GM12878 (cell line): ENCODE results near the gene ANKRD31. TPM values are rescaled to one million over a fixed set of nuclear protein-coding genes. Genes with fewer than 3 reads are reported as not detected.

ENCODE experiments used
- ATAC-seq: fragments of 200-7000 bp; cut with Tn5 transposase; 3 replicates; pipeline ENCODE4 v1.9.1; 2020; ENCODE audit warnings: mild to moderate bottlenecking, moderate library complexity
- BruUV-seq: library from RNA; stranded (reverse); fragments of 400-500 nt; replicated peaks from 2 replicates; lab custom pipeline; 2021; lab: Mats Ljungman, UMichigan
- CTCF ChIA-PET: fragments of 300-600 bp; sonication (Branson Sonifier 250); formaldehyde crosslinking; extraction: SDS; loops from one replicate; lab custom pipeline; 2021; ENCODE audit warnings: inconsistent platforms; lab: Yijun Ruan, JAX
- POLR2A ChIA-PET: fragments of 350-600 bp; formaldehyde crosslinking; extraction: SDS; loops from one replicate; lab custom pipeline; 2021; ENCODE audit warnings: inconsistent platforms; lab: Charles Lee
- RAD21 ChIA-PET: fragments of 300-600 bp; sonication (Branson Sonifier 250); formaldehyde crosslinking; loops from one replicate; lab custom pipeline; 2023; ENCODE audit warnings: antibody characterized with exemption; ENCODE audit not compliant: unreplicated experiment; lab: Charles Lee
- SMC1A ChIA-PET: fragments of 300-600 bp; sonication (Branson Sonifier 250); formaldehyde crosslinking; loops from one replicate; lab custom pipeline; 2023; ENCODE audit not compliant: unreplicated experiment, uncharacterized antibody; lab: Charles Lee
- DNase-seq: peaks from one replicate; pipeline ENCODE4 v3.0.0-alpha.2; 2011; ENCODE audit warnings: low read depth, low spot score
- FAIRE-seq: peaks from 3 replicates; lab custom pipeline; 2011; peaks lifted over from hg19 to GRCh38; lab: Jason Lieb, UNC
- H2AFZ ChIP-seq: 2 replicates; pipeline ENCODE4 v1.6.0; 2011; ENCODE audit warnings: low read depth, low read length, control low read depth; ENCODE audit not compliant: control insufficient read depth
- H3K27ac ChIP-seq: 2 replicates; pipeline ENCODE4 v1.5.1; 2011; ENCODE audit warnings: control low read depth; ENCODE audit not compliant: control insufficient read depth, insufficient read depth
- H3K27me3 ChIP-seq, 2 experiments: replicated peaks in 1 of 2; 2 replicates each; pipeline versions ENCODE4 v1.6.0 to v1.6.1; 2011; ENCODE audit warnings: low read length in 1 of 2; ENCODE audit not compliant: control insufficient read depth in 2 of 2, insufficient read depth in 2 of 2
- H3K36me3 ChIP-seq, 2 experiments: 2 replicates each; pipeline ENCODE4 v1.5.1; 2011; ENCODE audit warnings: low read length in 1 of 2; ENCODE audit not compliant: control insufficient read depth in 2 of 2, insufficient read depth in 2 of 2
- H3K4me1 ChIP-seq: 2 replicates; pipeline ENCODE4 v1.6.1; 2011; ENCODE audit warnings: mild to moderate bottlenecking, low read length, moderate library complexity, mixed read lengths; ENCODE audit not compliant: control insufficient read depth, insufficient read depth
- H3K4me2 ChIP-seq: 2 replicates; pipeline ENCODE4 v1.6.0; 2011; ENCODE audit warnings: control low read depth; ENCODE audit not compliant: control insufficient read depth, insufficient read depth
- H3K4me3 ChIP-seq: fragments of 200-600 bp; sonication (generic); 2 replicates; pipeline ENCODE4 v1.5.1; 2016
- H3K79me2 ChIP-seq: 2 replicates; pipeline ENCODE4 v1.6.0; 2011; ENCODE audit warnings: low read length; ENCODE audit not compliant: control insufficient read depth, insufficient read depth
- H3K9ac ChIP-seq: 2 replicates; pipeline ENCODE4 v1.8.0; 2011; ENCODE audit warnings: low read length, control low read depth, mixed read lengths; ENCODE audit not compliant: control insufficient read depth, insufficient read depth
- H3K9me3 ChIP-seq: replicated peaks from 3 replicates; pipeline ENCODE4 v1.5.1; 2011; ENCODE audit warnings: mild to moderate bottlenecking, low read length; ENCODE audit not compliant: control insufficient read depth, insufficient read depth
- H4K20me1 ChIP-seq: 2 replicates; pipeline ENCODE4 v1.6.0; 2011; ENCODE audit not compliant: control insufficient read depth, insufficient read depth
- DPF2 ChIP-seq: fragments of 450-650 bp; IDR thresholded peaks from 2 replicates; pipeline ENCODE4 v1.6.1; 2017; ENCODE audit warnings: mild to moderate bottlenecking
- POLR2AphosphoS5 ChIP-seq: IDR thresholded peaks from 2 replicates; pipeline ENCODE4 v1.6.1; 2011; ENCODE audit warnings: mild to moderate bottlenecking, low read length, inconsistent platforms
- SMAD1 ChIP-seq: fragments of 450-650 bp; IDR thresholded peaks from 2 replicates; pipeline ENCODE4 v1.6.1; 2018; ENCODE audit warnings: mild to moderate bottlenecking, low read depth; ENCODE audit not compliant: partially characterized antibody
- SREBF1 ChIP-seq: IDR thresholded peaks from 2 replicates; pipeline ENCODE4 v1.6.1; 2012; ENCODE audit warnings: mild to moderate bottlenecking, low read length
- WGBS: methylation state at CpG from one replicate; pipeline ENCODE4 v1.1.6; 2016; ENCODE audit warnings: low lambda C conversion rate; ENCODE audit not compliant: insufficient replicate concordance, insufficient coverage; ENCODE audit errors: missing lambda C conversion rate; 5-methylcytosine and 5-hydroxymethylcytosine counted together
- in situ Hi-C: fragments of 300-500 bp; cut with MboI; formaldehyde crosslinking; loops from 9 replicates; pipeline ENCODE4 v1.14.3; 2018; ENCODE audit warnings: mixed read lengths
- intact Hi-C: fragments of 100-400 bp; cut with micrococcal nuclease; formaldehyde crosslinking; loops from one replicate; pipeline ENCODE4 v1.14.2; 2022; ENCODE audit not compliant: unreplicated experiment
- polyA plus RNA-seq, 11 experiments: library from polyadenylated mRNA; depleted of rRNA in 4 of 11; unstranded in 6 of 11; stranded (reverse) in 5 of 11; fragments of >200 nt; fragmentation: Nextera tagmentation in 4 of 11; fragmentation: Illumina TruSeq in 1 of 11; extraction: Ambion mirVana in 4 of 11; extraction: Trizol in 1 of 11; gene quantifications; 1 replicate in 1 of 11; 2 replicates in 10 of 11; pipeline versions ENCODE4 v1.2.1 to v1.2.3, GENCODE V29; 2011 to 2016; ENCODE audit warnings: inconsistent platforms in 2 of 11, missing spikeins in 2 of 11, low read depth in 1 of 11
- total RNA-seq, 4 experiments: library from RNA; depleted of rRNA in 3 of 4; stranded (reverse); fragments of >200 nt in 3 of 4; fragmentation: Illumina TruSeq in 1 of 4; extraction: Trizol in 1 of 4; gene quantifications; 2 replicates each; pipeline versions ENCODE4 v1.2.1 to v1.2.3, GENCODE V29; 2013 to 2021
- TF ChIP-seq, protein P1 (sequence below): fragments of 450-650 bp; IDR thresholded peaks from 2 replicates; pipeline ENCODE4 v1.6.1; 2017; ENCODE audit warnings: mild to moderate bottlenecking, low read depth, inconsistent platforms; ENCODE audit not compliant: poor library complexity, severe bottlenecking
- TF ChIP-seq, protein P2 (sequence below): fragments of 450-650 bp; conservative IDR thresholded peaks from 2 replicates; pipeline ENCODE4 v1.6.1; 2017; ENCODE audit warnings: mild to moderate bottlenecking, moderate library complexity

The ANKRD31 gene
- total and polyA plus RNA-seq, 10 of the 15 experiments (the other 5 are each of a cell fraction or from before 2014, with no cell fraction given), result under 0.01 to 0.10 (median 0.04) TPM; not detected in 3

GRCh38 chr5:75046366-75047142, 190.1 kb downstream of the ANKRD31 start:
- peaks cover 14% of the 10 kb centered on the region for H3K4me1 ChIP-seq
- H3K36me3 ChIP-seq, result no peaks in the 10 kb centered on the region
- no peak overlapping the region for H3K9ac ChIP-seq
- H3K27me3 ChIP-seq, result peaks cover 0 to 5% of the 10 kb centered on the region in 2 experiments; a peak in 2 of 4 replicates
- no peak for DNase-seq
- intact Hi-C loops, result loop anchor here (10.0 kb wide), 1 partner anchor 628 kb away; no protein-coding TSS in a partner anchor
- in situ Hi-C loops, result no loop called here
- ATAC-seq, result no peak
- H3K4me3 ChIP-seq, result no peak overlapping the region
- POLR2A ChIA-PET, result no interaction called here
- no peak overlapping the region for H3K27ac ChIP-seq
- no peak overlapping the region for H3K4me2 ChIP-seq
- SMC1A ChIA-PET, result interaction anchor here (0.8 kb wide), 1 partner anchor 19 kb away, joined by 3 read pairs; no protein-coding TSS in a partner anchor
- no peaks in the 10 kb centered on the region for H3K9me3 ChIP-seq
- FAIRE-seq, result no peak
- H4K20me1 ChIP-seq, result peaks cover 2% of the 10 kb centered on the region; the same call in 1 of the 2 replicates
- TF ChIP-seq, protein P1, sequence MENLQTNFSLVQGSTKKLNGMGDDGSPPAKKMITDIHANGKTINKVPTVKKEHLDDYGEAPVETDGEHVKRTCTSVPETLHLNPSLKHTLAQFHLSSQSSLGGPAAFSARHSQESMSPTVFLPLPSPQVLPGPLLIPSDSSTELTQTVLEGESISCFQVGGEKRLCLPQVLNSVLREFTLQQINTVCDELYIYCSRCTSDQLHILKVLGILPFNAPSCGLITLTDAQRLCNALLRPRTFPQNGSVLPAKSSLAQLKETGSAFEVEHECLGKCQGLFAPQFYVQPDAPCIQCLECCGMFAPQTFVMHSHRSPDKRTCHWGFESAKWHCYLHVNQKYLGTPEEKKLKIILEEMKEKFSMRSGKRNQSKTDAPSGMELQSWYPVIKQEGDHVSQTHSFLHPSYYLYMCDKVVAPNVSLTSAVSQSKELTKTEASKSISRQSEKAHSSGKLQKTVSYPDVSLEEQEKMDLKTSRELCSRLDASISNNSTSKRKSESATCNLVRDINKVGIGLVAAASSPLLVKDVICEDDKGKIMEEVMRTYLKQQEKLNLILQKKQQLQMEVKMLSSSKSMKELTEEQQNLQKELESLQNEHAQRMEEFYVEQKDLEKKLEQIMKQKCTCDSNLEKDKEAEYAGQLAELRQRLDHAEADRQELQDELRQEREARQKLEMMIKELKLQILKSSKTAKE, result no peak
- no peak for TF ChIP-seq POLR2AphosphoS5
- TF ChIP-seq DPF2, result no peak
- TF ChIP-seq SMAD1, result no peak
- TF ChIP-seq, protein P2, sequence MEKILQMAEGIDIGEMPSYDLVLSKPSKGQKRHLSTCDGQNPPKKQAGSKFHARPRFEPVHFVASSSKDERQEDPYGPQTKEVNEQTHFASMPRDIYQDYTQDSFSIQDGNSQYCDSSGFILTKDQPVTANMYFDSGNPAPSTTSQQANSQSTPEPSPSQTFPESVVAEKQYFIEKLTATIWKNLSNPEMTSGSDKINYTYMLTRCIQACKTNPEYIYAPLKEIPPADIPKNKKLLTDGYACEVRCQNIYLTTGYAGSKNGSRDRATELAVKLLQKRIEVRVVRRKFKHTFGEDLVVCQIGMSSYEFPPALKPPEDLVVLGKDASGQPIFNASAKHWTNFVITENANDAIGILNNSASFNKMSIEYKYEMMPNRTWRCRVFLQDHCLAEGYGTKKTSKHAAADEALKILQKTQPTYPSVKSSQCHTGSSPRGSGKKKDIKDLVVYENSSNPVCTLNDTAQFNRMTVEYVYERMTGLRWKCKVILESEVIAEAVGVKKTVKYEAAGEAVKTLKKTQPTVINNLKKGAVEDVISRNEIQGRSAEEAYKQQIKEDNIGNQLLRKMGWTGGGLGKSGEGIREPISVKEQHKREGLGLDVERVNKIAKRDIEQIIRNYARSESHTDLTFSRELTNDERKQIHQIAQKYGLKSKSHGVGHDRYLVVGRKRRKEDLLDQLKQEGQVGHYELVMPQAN, result no peak
- no peak for TF ChIP-seq SREBF1
- no TSS peak for BruUV-seq
- CTCF ChIA-PET, result interaction anchor here (0.5 kb wide), 1 partner anchor 604 kb away, joined by 3 read pairs; no protein-coding TSS in a partner anchor
- RAD21 ChIA-PET, result no interaction called here
- no peaks in the 10 kb centered on the region for H3K79me2 ChIP-seq
- no peak overlapping the region for H2AFZ ChIP-seq
- WGBS, result 72% methylated on average over 10 of the region's 10 CpGs
